C1 segment of cervical spinal cord (tissue), 14 donors: ENCODE results near the gene ATG16L1.

Source experiments
- DNase-seq, 14 donors: peaks; one replicate each; lab custom pipeline; 2025; lab: John Stamatoyannopoulos, UW

Gene ATG16L1

DNA sequence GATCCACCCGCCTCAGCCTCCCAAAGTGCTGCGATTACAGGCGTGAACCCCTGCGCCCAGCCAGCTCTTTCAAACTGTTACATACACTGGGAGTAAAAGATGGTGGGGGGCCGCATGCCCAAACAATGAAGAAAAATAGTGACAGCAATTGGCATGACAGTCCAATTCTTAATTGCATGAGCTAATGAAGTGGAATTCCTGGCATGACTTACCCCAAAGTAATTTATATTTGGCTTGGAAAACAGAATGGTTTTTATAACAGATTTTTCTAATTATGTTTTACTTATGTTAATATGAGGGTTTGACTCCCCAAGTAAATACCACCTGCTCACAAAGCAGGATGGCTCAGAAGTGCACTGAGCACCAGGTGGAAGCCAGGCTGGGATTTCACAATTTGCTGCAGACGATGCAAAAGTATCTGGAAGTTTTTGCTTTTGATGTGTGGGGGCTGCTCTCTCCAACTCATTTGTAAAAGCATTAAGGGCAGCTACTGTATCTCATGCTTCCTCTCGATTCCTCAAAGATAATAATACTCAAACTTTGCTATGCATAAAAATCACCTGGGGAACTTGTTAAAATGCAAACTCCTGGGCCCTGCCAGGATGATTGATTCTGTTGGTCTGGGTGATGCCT lies 24.0 kb upstream of the ATG16L1 start:
- DNase-seq = no peak

DNA sequence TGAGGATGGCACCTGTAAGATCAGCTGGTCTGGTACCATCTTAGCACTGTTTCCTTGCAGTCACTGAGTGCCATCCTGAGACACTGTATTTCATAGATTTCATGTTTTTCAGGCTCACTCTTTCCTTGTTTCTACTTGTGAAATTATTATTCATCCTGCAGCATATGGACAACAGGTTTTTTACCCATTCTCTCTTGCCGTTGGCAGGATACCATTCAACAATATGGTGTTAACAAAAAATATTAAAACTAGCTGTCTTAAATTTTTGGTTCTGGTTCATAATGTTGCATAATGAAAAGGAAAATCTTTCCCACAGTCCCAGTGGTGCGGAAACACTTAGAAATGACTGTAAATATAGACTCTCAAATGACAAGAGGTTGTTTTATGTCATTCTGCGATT lies 23.1 kb upstream of the ATG16L1 start:
- no peak for DNase-seq

DNA sequence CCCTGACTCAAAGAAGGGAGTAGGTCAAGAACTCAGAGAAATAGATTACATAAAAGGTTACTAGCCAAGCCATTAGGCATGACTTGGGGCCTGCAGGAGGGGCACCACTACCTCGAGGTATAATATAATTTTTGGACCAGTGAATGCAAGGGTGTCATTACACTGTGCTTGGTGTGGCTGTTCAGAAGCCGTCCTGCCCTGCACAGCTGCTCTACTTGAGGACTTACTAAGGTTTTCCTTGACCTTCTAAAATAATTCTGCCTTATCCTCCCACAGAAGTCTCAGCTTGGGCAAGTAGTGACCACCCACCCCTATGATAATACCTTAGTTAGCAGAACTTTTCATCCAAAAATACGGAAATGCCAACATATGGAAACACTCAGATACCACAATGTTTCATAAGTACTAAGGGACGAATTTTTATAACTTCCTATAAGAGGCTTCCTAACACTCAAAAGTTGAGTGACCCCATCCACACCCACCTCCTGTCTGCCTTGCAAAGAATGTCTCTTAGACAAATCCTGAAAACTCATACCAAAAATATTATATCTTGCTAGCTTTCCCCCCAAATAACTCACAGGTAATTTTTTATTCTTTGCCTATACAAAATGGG lies 17.7 kb upstream of the ATG16L1 start:
- no peak for DNase-seq

DNA sequence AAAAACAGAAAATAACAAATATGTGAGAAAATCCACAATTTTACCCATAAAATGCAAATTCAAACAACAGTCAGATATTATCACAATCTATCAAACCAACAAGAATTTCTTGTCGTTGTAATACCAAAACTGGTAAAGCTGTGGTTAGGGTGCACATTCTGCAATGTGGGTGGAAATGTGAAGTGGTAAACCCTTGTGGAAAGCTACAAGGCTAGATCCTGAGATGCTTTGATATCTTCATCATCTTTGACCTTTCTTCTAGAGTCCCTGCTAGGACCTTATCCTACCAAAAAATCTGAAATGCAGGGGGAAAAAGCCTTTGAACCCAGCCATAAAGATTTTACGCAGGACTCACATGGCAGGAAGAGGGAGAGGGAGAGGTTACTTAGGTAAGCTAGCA lies 17.2 kb upstream of the ATG16L1 start:
- no peak for DNase-seq

GRCh38 chr2:233234996-233235395 lies 16.5 kb upstream of the ATG16L1 start:
- DNase-seq = no peak

GRCh38 chr2:233235977-233236376 lies 15.5 kb upstream of the ATG16L1 start:
- no peak for DNase-seq

GRCh38 chr2:233236820-233237589 lies 14.5 kb upstream of the ATG16L1 start:
- DNase-seq = no peak

DNA sequence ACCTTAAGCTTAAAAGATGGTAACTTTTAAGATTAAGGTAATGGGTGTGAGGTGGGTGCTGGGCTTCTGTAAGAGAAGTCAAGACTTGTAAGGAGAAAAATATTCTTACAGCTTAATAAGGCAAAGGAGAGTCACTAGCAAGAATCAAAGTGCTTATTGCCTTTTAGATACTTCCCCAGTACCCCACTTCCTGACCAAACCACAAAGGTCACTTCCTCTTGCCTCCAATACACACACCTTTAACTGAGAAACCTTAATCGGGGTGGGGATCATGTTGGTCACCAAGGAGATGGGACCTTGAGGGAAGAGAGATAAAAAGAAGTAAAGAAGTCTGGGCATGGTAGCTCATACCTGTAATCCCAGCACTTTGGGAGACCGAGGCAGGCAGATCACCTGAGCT lies 10.6 kb upstream of the ATG16L1 start:
- DNase-seq = no peak

DNA sequence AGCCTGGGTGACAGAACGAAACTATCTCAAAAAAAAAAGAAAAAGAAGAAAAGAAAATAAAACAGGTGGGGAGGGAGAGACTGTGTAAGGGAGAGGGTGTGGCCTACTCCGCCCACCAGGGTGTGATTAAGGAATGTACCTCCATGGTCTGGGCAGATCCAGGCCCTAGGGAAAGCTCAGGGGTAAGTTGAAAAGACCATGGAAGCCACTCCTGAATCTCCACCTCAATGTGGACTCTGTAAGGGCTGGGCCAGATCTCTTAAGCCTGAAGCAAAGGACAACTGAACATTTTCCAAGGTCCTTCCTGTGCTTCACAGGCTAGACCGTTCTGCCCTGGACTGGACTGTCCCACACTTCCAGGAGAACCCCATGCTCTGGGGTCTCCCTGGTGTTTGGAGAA lies 9.7 kb upstream of the ATG16L1 start:
- no peak for DNase-seq

- DNase-seq = no peak
Measured at GRCh38 chr2:233242231-233242927, 9.1 kb upstream of the ATG16L1 start.

DNA sequence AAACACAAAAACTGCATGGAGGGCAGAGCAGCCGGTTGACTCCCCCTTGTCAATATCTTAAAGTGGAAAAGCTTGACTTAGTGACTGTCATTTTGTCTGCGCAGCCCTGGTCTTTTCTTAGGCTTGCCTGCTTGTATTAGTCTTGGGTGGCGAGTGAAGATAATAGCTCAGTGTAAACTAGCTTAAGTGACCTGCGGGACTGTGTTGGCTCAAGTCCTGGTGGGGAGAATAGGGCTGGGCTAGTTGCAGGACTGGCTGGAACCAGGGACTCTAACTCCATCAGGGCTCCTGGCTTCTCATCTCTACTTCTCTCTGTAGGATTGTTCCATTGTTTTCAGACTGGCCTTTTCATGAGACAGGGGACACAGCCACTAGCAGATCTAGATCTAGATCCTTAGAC lies 8.1 kb upstream of the ATG16L1 start:
- DNase-seq = no peak

- DNase-seq = no peak
Measured at GRCh38 chr2:233244818-233245217, 6.7 kb upstream of the ATG16L1 start.

GRCh38 chr2:233245406-233245805 lies 6.1 kb upstream of the ATG16L1 start:
- DNase-seq = no peak

DNA sequence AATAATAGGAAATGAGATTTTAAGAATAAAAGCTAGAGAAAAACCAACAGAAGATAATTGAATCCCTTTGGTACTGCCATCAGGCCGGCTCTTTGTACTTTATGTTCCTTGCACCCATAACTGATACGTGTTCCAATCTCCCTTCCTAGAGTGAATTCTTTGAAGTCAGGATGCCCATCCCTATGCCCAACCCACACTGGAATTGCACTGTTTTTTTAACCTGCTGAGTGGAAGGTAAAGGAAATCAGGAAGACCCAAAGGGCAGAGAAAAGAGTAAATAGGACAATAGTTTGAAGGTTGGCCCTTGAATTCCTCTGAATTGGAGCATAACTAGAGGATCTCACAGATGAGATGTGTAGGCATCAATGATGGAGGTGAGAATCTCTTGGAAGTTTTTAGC lies 4.4 kb upstream of the ATG16L1 start:
- DNase-seq = no peak

DNA sequence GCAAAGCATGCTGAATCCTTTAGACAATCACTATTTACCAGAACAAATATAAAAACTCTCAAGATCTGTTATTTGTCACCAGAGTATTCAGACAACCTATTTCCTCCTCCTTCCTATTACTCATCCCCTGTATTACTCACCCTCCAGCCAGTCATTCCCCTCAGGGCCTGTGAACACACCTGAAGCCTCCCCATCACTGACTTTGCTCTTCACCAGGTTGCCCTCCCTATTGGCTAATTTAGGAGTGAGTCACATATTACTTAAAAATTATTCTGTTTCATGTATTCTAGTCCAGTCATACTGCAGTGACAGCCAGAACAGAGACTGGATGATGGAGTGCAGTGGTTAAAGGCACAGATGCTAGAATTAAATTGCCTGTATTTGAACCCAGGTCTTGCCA lies 3.7 kb upstream of the ATG16L1 start:
- no peak for DNase-seq

DNA sequence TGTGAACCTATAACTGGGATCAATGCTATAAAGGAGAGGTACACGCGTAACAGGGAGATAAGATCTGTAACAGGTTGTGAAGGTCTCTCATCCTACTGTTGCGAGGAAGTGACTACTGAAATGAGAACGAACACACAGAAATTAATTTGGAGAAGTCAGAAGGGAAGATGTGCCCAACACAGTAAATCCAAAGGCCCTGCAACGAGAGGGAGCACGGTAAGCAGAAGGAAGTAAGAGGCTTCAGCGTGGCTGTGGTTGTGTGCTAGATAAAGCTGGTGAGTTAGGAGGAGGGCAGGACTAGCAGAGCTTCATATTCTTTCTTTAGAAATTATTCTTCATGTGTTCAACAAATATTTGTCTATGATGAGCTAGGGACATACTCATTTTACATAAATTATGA lies 2.5 kb upstream of the ATG16L1 start:
- DNase-seq = no peak

DNA sequence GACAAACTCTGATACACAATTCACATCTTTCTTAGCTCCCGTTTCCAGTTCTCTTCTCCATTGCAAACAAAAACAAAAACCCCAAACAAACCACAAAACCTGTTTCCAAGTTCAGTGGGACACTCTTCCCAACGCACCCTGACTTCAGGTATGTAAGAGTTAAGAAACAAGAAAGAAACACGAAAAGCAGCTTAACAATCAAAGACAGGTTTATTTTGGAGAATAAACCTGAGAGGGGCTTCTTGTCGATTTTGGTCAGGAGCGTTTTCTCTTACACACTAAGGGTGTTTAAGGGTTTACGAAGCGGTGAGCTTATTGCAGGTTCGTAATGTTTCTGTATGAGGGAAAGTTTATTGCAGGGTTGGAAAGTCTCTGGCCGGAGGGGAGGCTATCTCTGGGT lies 905 bp upstream of the ATG16L1 start:
- DNase-seq = no peak

GRCh38 chr2:233250985-233251305 lies 528 bp upstream of the ATG16L1 start:
- peak in 1 of 14 donors; percentile 43 for DNase-seq

- DNase-seq = no peak
Measured at GRCh38 chr2:233252227-233252626, 754 bp downstream of the ATG16L1 start.

- no peak for DNase-seq
Measured at GRCh38 chr2:233255151-233255550, 3.7 kb downstream of the ATG16L1 start.

DNA sequence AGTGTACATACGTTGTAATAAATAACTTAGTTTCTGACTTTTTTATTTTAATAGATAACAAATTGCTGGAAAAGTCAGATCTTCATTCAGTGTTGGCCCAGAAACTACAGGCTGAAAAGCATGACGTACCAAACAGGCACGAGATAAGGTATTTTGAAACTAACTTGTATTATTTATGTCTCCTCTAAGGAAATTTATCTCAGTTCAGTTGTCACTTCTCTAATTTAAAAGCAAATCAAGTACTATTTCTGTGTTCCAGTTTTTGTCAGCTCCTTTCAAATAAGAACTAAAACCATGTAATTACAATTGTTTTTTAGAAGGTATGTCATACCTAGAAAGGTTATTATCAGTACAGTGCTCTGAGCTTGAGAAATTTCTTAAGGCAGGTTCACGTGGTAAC lies 4.6 kb downstream of the ATG16L1 start:
- DNase-seq = no peak

- peak in 1 of 14 donors; percentile 76 for DNase-seq
Measured at GRCh38 chr2:233258211-233258610, 6.7 kb downstream of the ATG16L1 start.

DNA sequence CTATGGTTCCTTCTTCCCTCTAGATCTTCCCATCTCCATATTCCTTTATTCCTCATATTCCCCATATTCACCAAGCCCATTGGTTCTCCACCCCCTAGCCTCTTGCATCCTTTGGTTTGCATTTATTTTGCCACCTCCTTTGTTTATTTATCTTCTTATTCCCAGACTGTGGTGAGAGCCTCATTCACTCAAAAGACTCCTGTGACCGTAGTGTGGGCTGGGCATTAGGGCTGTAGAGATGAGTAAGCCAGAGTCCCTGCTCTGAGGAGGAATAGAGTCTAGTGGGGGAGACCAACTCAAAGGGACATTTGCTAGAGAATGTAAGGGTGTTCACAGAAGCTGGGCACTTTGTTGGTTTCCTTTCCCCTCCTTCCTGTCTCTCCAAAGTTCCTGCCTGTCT lies 8.3 kb downstream of the ATG16L1 start:
- DNase-seq = no peak
